HG03571 (cell line): Measurements from ENCODE around the gene SYK.

Experiments
- ATAC-seq: cut with Tn5 transposase; IDR thresholded peaks from one replicate; pipeline ENCODE4 v1.9.1; 2021; ENCODE audit not compliant: unreplicated experiment

Gene SYK

GRCh38 chr9:90903766-90904424 is 102.3 kb downstream of the SYK start:
- ATAC-seq: no peak

- no peak for ATAC-seq
Observed at GRCh38 chr9:90904706-90905478, 103.3 kb downstream of the SYK start.

GRCh38 chr9:90905822-90906221 is 104.2 kb downstream of the SYK start:
- no peak for ATAC-seq

- no peak for ATAC-seq
Observed at GRCh38 chr9:90906316-90907055, 104.9 kb downstream of the SYK start.

GRCh38 chr9:90907056-90907445 is 105.4 kb downstream of the SYK start:
- ATAC-seq: no peak

GRCh38 chr9:90907790-90908189 is 106.2 kb downstream of the SYK start:
- ATAC-seq: no peak

GRCh38 chr9:90909225-90909624 is 107.6 kb downstream of the SYK start:
- no peak for ATAC-seq

- ATAC-seq: no peak
Observed at GRCh38 chr9:90909747-90910283, 108.2 kb downstream of the SYK start.

GRCh38 chr9:90914196-90914595 is 112.6 kb downstream of the SYK start:
- no peak for ATAC-seq

- peak; percentile 79 for ATAC-seq
Observed at GRCh38 chr9:90914868-90915483, 113.4 kb downstream of the SYK start.

GRCh38 chr9:90915693-90916092 is 114.1 kb downstream of the SYK start:
- ATAC-seq: no peak

- ATAC-seq: no peak
Observed at GRCh38 chr9:90916147-90916734, 114.6 kb downstream of the SYK start.

- no peak for ATAC-seq
Observed at GRCh38 chr9:90919883-90920282, 118.3 kb downstream of the SYK start.

- ATAC-seq: no peak
Observed at GRCh38 chr9:90921104-90921503, 119.5 kb downstream of the SYK start.

GRCh38 chr9:90921969-90922368 is 120.3 kb downstream of the SYK start:
- no peak for ATAC-seq

GRCh38 chr9:90925581-90926257 is 124.1 kb downstream of the SYK start:
- no peak for ATAC-seq

GRCh38 chr9:90926936-90927335 is 125.3 kb downstream of the SYK start:
- ATAC-seq: no peak

- no peak for ATAC-seq
Observed at GRCh38 chr9:90927496-90927895, 125.9 kb downstream of the SYK start.

- no peak for ATAC-seq
Observed at GRCh38 chr9:90929626-90930025, 128.0 kb downstream of the SYK start.

- ATAC-seq: no peak
Observed at GRCh38 chr9:90933468-90933867, 131.8 kb downstream of the SYK start.
